Measurements from ENCODE around the gene GGT7. TPM values are rescaled to one million over a fixed set of nuclear protein-coding genes. Genes with fewer than 3 reads are reported as not detected.
"Not testable (repeated sequence)": the region's sequence is repeated elsewhere in the genome, so short reads cannot be mapped to it uniquely, and the experiment has no call there.

GGT7 gene
- total RNA-seq, 2 donors from 2014 or later: 15.0 to 20.2 TPM

- Mint-ChIP-seq H3K4me3 (no peak overlapping the region), H3K27ac (no peak overlapping the region), H3K4me1 (peaks cover 21% of the 10 kb centered on the region), H3K27me3 (no peaks in the 10 kb centered on the region), H3K36me3 (ENCODE audit: low read depth) (peaks cover 2% of the 10 kb centered on the region)
- ATAC-seq: no peak
- no peak for DNase-seq
- no peaks in the 10 kb centered on the region for H3K9me3 ChIP-seq (ENCODE audit: control insufficient read depth, low read length, poor library complexity, severe bottlenecking)
Observed at GRCh38 chr20:34894723-34895122, 22.1 kb upstream of the GGT7 start.

- H3K4me3 Mint-ChIP-seq: no peak overlapping the region
- no peak overlapping the region for H3K27ac Mint-ChIP-seq
- peaks cover 28% of the 10 kb centered on the region for H3K4me1 Mint-ChIP-seq
- H3K36me3 Mint-ChIP-seq (ENCODE audit: low read depth): peaks cover 5% of the 10 kb centered on the region
- DNase-seq (no peak), ATAC-seq (no peak)
- H3K9me3 ChIP-seq (ENCODE audit: control insufficient read depth, low read length, poor library complexity, severe bottlenecking): no peaks in the 10 kb centered on the region
- no peaks in the 10 kb centered on the region for H3K27me3 Mint-ChIP-seq
Observed at GRCh38 chr20:34892671-34893070, 20.0 kb upstream of the GGT7 start.

GRCh38 chr20:34891166-34892062 is 18.8 kb upstream of the GGT7 start:
- no peak overlapping the region for H3K4me3 Mint-ChIP-seq
- peak; percentile 58 for ATAC-seq

GRCh38 chr20:34888468-34888867 is 15.8 kb upstream of the GGT7 start:
- H3K9me3 ChIP-seq (ENCODE audit: control insufficient read depth, low read length, poor library complexity, severe bottlenecking): no peaks in the 10 kb centered on the region
- H3K4me3 Mint-ChIP-seq: no peak overlapping the region
- peaks cover 28% of the 10 kb centered on the region for H3K4me1 Mint-ChIP-seq
- H3K36me3 Mint-ChIP-seq (ENCODE audit: low read depth): peaks cover 4% of the 10 kb centered on the region
- no peak for DNase-seq
- H3K27ac Mint-ChIP-seq: no peak overlapping the region
- H3K27me3 Mint-ChIP-seq: no peaks in the 10 kb centered on the region
- ATAC-seq: no peak

More at GRCh38 chr20:34891166-34892062, 18.8 kb upstream of the GGT7 start:
- H3K9me3 ChIP-seq (ENCODE audit: control insufficient read depth, low read length, poor library complexity, severe bottlenecking): no peaks in the 10 kb centered on the region
- Mint-ChIP-seq H3K27me3 (no peaks in the 10 kb centered on the region), H3K4me1 (peaks cover 28% of the 10 kb centered on the region), H3K27ac (peak overlapping the region; percentile 83), H3K36me3 (ENCODE audit: low read depth) (peaks cover 4% of the 10 kb centered on the region)
- no peak for DNase-seq

GRCh38 chr20:34887023-34887422 is 14.4 kb upstream of the GGT7 start:
- no peaks in the 10 kb centered on the region for H3K9me3 ChIP-seq (ENCODE audit: control insufficient read depth, low read length, poor library complexity, severe bottlenecking)
- DNase-seq (no peak), ATAC-seq (no peak)
- H3K27ac Mint-ChIP-seq: no peak overlapping the region
- peaks cover 6% of the 10 kb centered on the region for H3K36me3 Mint-ChIP-seq (ENCODE audit: low read depth)
- peaks cover 25% of the 10 kb centered on the region for H3K4me1 Mint-ChIP-seq
- no peaks in the 10 kb centered on the region for H3K27me3 Mint-ChIP-seq
- no peak overlapping the region for H3K4me3 Mint-ChIP-seq

- no peaks in the 10 kb centered on the region for H3K27me3 Mint-ChIP-seq
- no peak overlapping the region for H3K4me3 Mint-ChIP-seq
- DNase-seq (no peak), ATAC-seq (no peak)
- H3K36me3 Mint-ChIP-seq (ENCODE audit: low read depth): peaks cover 6% of the 10 kb centered on the region
- peaks cover 21% of the 10 kb centered on the region for H3K4me1 Mint-ChIP-seq
- H3K9me3 ChIP-seq (ENCODE audit: control insufficient read depth, low read length, poor library complexity, severe bottlenecking): no peaks in the 10 kb centered on the region
- no peak overlapping the region for H3K27ac Mint-ChIP-seq
Observed at GRCh38 chr20:34886122-34886521, 13.5 kb upstream of the GGT7 start.

- no peak overlapping the region for H3K27ac Mint-ChIP-seq
- no peak overlapping the region for H3K4me3 Mint-ChIP-seq
Observed at GRCh38 chr20:34884260-34884659, 11.6 kb upstream of the GGT7 start.

GRCh38 chr20:34883809-34884208 is 11.2 kb upstream of the GGT7 start:
- peaks cover 6% of the 10 kb centered on the region for H3K36me3 Mint-ChIP-seq (ENCODE audit: low read depth)
- no peak for DNase-seq
- H3K27me3 Mint-ChIP-seq: no peaks in the 10 kb centered on the region
- peaks cover 14% of the 10 kb centered on the region for H3K4me1 Mint-ChIP-seq
- no peak overlapping the region for H3K27ac Mint-ChIP-seq
- no peak overlapping the region for H3K4me3 Mint-ChIP-seq
- no peak for ATAC-seq
- no peaks in the 10 kb centered on the region for H3K9me3 ChIP-seq (ENCODE audit: control insufficient read depth, low read length, poor library complexity, severe bottlenecking)

More at GRCh38 chr20:34884260-34884659, 11.6 kb upstream of the GGT7 start:
- Mint-ChIP-seq H3K36me3 (ENCODE audit: low read depth) (peaks cover 6% of the 10 kb centered on the region), H3K4me1 (peaks cover 11% of the 10 kb centered on the region), H3K27me3 (no peaks in the 10 kb centered on the region)
- DNase-seq (no peak), ATAC-seq (no peak)
- H3K9me3 ChIP-seq (ENCODE audit: control insufficient read depth, low read length, poor library complexity, severe bottlenecking): no peaks in the 10 kb centered on the region

GRCh38 chr20:34883087-34883688 is 10.5 kb upstream of the GGT7 start:
- ATAC-seq (no peak), DNase-seq (no peak)
- H3K27me3 Mint-ChIP-seq: no peaks in the 10 kb centered on the region
- H3K9me3 ChIP-seq (ENCODE audit: control insufficient read depth, low read length, poor library complexity, severe bottlenecking): no peaks in the 10 kb centered on the region
- peaks cover 2% of the 10 kb centered on the region for H3K36me3 Mint-ChIP-seq (ENCODE audit: low read depth)
- H3K4me3 Mint-ChIP-seq: no peak overlapping the region
- H3K27ac Mint-ChIP-seq: no peak overlapping the region
- H3K4me1 Mint-ChIP-seq: peaks cover 12% of the 10 kb centered on the region

GRCh38 chr20:34881689-34882088 is 9.0 kb upstream of the GGT7 start:
- Mint-ChIP-seq H3K4me3 (no peak overlapping the region), H3K27me3 (no peaks in the 10 kb centered on the region), H3K36me3 (ENCODE audit: low read depth) (peaks cover 2% of the 10 kb centered on the region), H3K4me1 (peaks cover 17% of the 10 kb centered on the region), H3K27ac (peak overlapping the region; percentile 43)
- ATAC-seq (no peak), DNase-seq (no peak)
- no peaks in the 10 kb centered on the region for H3K9me3 ChIP-seq (ENCODE audit: control insufficient read depth, low read length, poor library complexity, severe bottlenecking)

GRCh38 chr20:34880971-34881370 is 8.3 kb upstream of the GGT7 start:
- peaks cover 21% of the 10 kb centered on the region for H3K4me1 Mint-ChIP-seq
- H3K4me3 Mint-ChIP-seq; H3K9me3 ChIP-seq (ENCODE audit: control insufficient read depth, low read length, poor library complexity, severe bottlenecking); ATAC-seq; DNase-seq; H3K36me3 Mint-ChIP-seq (ENCODE audit: low read depth); H3K27me3 Mint-ChIP-seq: not testable (repeated sequence)
- peak overlapping the region; percentile 43 for H3K27ac Mint-ChIP-seq

GRCh38 chr20:34880215-34880850 is 7.7 kb upstream of the GGT7 start:
- H3K36me3 Mint-ChIP-seq (ENCODE audit: low read depth): peaks cover 2% of the 10 kb centered on the region

More at GRCh38 chr20:34880215-34880850, 7.7 kb upstream of the GGT7 start:
- H3K27ac Mint-ChIP-seq: no peak overlapping the region
- ATAC-seq: no peak
- DNase-seq: no peak
- H3K9me3 ChIP-seq (ENCODE audit: control insufficient read depth, low read length, poor library complexity, severe bottlenecking): no peaks in the 10 kb centered on the region
- H3K27me3 Mint-ChIP-seq: no peaks in the 10 kb centered on the region
- H3K4me3 Mint-ChIP-seq: no peak overlapping the region
- H3K4me1 Mint-ChIP-seq: peaks cover 26% of the 10 kb centered on the region
